Effector memory CD8-positive, alpha-beta T cell (primary cell): Measurements from ENCODE around the gene ZNF319.

Experiments
- ATAC-seq: fragments of 150-1000 bp; cut with Tn5 transposase; replicated peaks from 2 replicates; pipeline ENCODE4 v1.10.0; 2021; ENCODE audit warnings: mild to moderate bottlenecking, moderate library complexity
- DNase-seq, 3 experiments: peaks; one replicate each; pipeline ENCODE4 v3.0.0; 2021
- H3K27ac Mint-ChIP-seq, 2 donors: one replicate each; pipeline ENCODE4 v1.8.0; 2022; ENCODE audit warnings: mild to moderate bottlenecking in 2 of 2, mixed read lengths in 2 of 2, moderate library complexity in 2 of 2
- H3K27me3 Mint-ChIP-seq, 2 donors: one replicate each; pipeline ENCODE4 v1.8.0; 2022; ENCODE audit warnings: mixed read lengths in 2 of 2
- H3K36me3 Mint-ChIP-seq: one replicate; pipeline ENCODE4 v1.8.0; 2022; ENCODE audit warnings: mild to moderate bottlenecking, moderate library complexity, mixed read lengths; ENCODE audit not compliant: insufficient read depth
- H3K4me1 Mint-ChIP-seq, 2 donors: one replicate each; pipeline ENCODE4 v1.8.0; 2022; ENCODE audit warnings: low read depth in 2 of 2, mixed read lengths in 2 of 2
- H3K4me3 Mint-ChIP-seq, 2 donors: one replicate each; pipeline ENCODE4 v1.8.0; 2022; ENCODE audit warnings: mild to moderate bottlenecking in 2 of 2, mixed read lengths in 2 of 2, moderate library complexity in 2 of 2
- H3K9me3 Mint-ChIP-seq, 2 donors: one replicate each; pipeline ENCODE4 v1.8.0; 2022; ENCODE audit warnings: mixed read lengths in 2 of 2

Gene ZNF319

GRCh38 chr16:58042001-58042885 is 41.8 kb upstream of the ZNF319 start:
- ATAC-seq: no peak
- no peak for DNase-seq
- Mint-ChIP-seq H3K9me3 (no peaks in the 10 kb centered on the region), H3K36me3 (no peaks in the 10 kb centered on the region), H3K4me3 (no peak overlapping the region), H3K4me1 (no peaks in the 10 kb centered on the region), H3K27me3 (no peaks in the 10 kb centered on the region), H3K27ac (no peak overlapping the region)

- ATAC-seq (no peak), DNase-seq (no peak)
- no peaks in the 10 kb centered on the region for H3K9me3 Mint-ChIP-seq
- H3K4me3 Mint-ChIP-seq: no peak overlapping the region
- no peak overlapping the region for H3K27ac Mint-ChIP-seq
- no peaks in the 10 kb centered on the region for H3K4me1 Mint-ChIP-seq
- H3K36me3 Mint-ChIP-seq: no peaks in the 10 kb centered on the region
- no peaks in the 10 kb centered on the region for H3K27me3 Mint-ChIP-seq
Observed at GRCh38 chr16:58041628-58041955, 41.1 kb upstream of the ZNF319 start.

- H3K9me3 Mint-ChIP-seq: no peaks in the 10 kb centered on the region
- H3K4me3 Mint-ChIP-seq: no peak overlapping the region
- H3K36me3 Mint-ChIP-seq: no peaks in the 10 kb centered on the region
- no peaks in the 10 kb centered on the region for H3K4me1 Mint-ChIP-seq
- no peak for ATAC-seq
- no peaks in the 10 kb centered on the region for H3K27me3 Mint-ChIP-seq
- DNase-seq: no peak
- H3K27ac Mint-ChIP-seq: no peak overlapping the region
Observed at GRCh38 chr16:58040945-58041627, 40.6 kb upstream of the ZNF319 start.

- DNase-seq (no peak), ATAC-seq (no peak)
- Mint-ChIP-seq H3K27ac (no peak overlapping the region), H3K4me3 (no peak overlapping the region), H3K36me3 (no peaks in the 10 kb centered on the region), H3K27me3 (no peaks in the 10 kb centered on the region), H3K9me3 (no peaks in the 10 kb centered on the region), H3K4me1 (no peaks in the 10 kb centered on the region)
Observed at GRCh38 chr16:58040496-58040846, 40.0 kb upstream of the ZNF319 start.

GRCh38 chr16:58039829-58040495 is 39.5 kb upstream of the ZNF319 start:
- H3K4me3 Mint-ChIP-seq: no peak overlapping the region
- H3K27ac Mint-ChIP-seq: no peak overlapping the region
- ATAC-seq: no peak
- no peaks in the 10 kb centered on the region for H3K9me3 Mint-ChIP-seq
- DNase-seq: no peak
- H3K4me1 Mint-ChIP-seq: no peaks in the 10 kb centered on the region
- no peaks in the 10 kb centered on the region for H3K27me3 Mint-ChIP-seq
- no peaks in the 10 kb centered on the region for H3K36me3 Mint-ChIP-seq

- no peak overlapping the region for H3K4me3 Mint-ChIP-seq
- H3K27ac Mint-ChIP-seq: no peak overlapping the region
- H3K9me3 Mint-ChIP-seq: no peaks in the 10 kb centered on the region
- no peaks in the 10 kb centered on the region for H3K36me3 Mint-ChIP-seq
- ATAC-seq: no peak
- no peaks in the 10 kb centered on the region for H3K4me1 Mint-ChIP-seq
- no peak for DNase-seq
- H3K27me3 Mint-ChIP-seq: no peaks in the 10 kb centered on the region
Observed at GRCh38 chr16:58038219-58038641, 37.8 kb upstream of the ZNF319 start.

GRCh38 chr16:58037365-58038057 is 37.0 kb upstream of the ZNF319 start:
- H3K4me3 Mint-ChIP-seq: no peak overlapping the region
- ATAC-seq (no peak), DNase-seq (no peak)
- H3K36me3 Mint-ChIP-seq: no peaks in the 10 kb centered on the region
- H3K27me3 Mint-ChIP-seq: no peaks in the 10 kb centered on the region
- no peaks in the 10 kb centered on the region for H3K4me1 Mint-ChIP-seq
- H3K27ac Mint-ChIP-seq: no peak overlapping the region
- H3K9me3 Mint-ChIP-seq: no peaks in the 10 kb centered on the region

GRCh38 chr16:58036943-58037342 is 36.5 kb upstream of the ZNF319 start:
- Mint-ChIP-seq H3K9me3 (no peaks in the 10 kb centered on the region), H3K36me3 (no peaks in the 10 kb centered on the region), H3K27ac (no peak overlapping the region), H3K4me3 (no peak overlapping the region), H3K27me3 (no peaks in the 10 kb centered on the region), H3K4me1 (no peaks in the 10 kb centered on the region)
- no peak for ATAC-seq
- DNase-seq: no peak

GRCh38 chr16:58035356-58036170 is 35.1 kb upstream of the ZNF319 start:
- DNase-seq (no peak), ATAC-seq (no peak)
- Mint-ChIP-seq H3K36me3 (no peaks in the 10 kb centered on the region), H3K27me3 (no peaks in the 10 kb centered on the region), H3K4me3 (no peak overlapping the region), H3K9me3 (no peaks in the 10 kb centered on the region), H3K4me1 (no peaks in the 10 kb centered on the region), H3K27ac (no peak overlapping the region)

- Mint-ChIP-seq H3K36me3 (no peaks in the 10 kb centered on the region), H3K27ac (no peak overlapping the region), H3K4me3 (no peak overlapping the region), H3K27me3 (peaks cover 0 to 2% of the 10 kb centered on the region in 2 donors), H3K9me3 (no peaks in the 10 kb centered on the region), H3K4me1 (peaks cover 0 to under 1% of the 10 kb centered on the region in 2 donors)
- ATAC-seq: no peak
- DNase-seq: no peak
Observed at GRCh38 chr16:58034774-58035173, 34.3 kb upstream of the ZNF319 start.

GRCh38 chr16:58034128-58034685 is 33.7 kb upstream of the ZNF319 start:
- DNase-seq: no peak
- peaks cover 0 to 2% of the 10 kb centered on the region in 2 donors for H3K4me1 Mint-ChIP-seq
- H3K9me3 Mint-ChIP-seq: no peaks in the 10 kb centered on the region
- H3K27me3 Mint-ChIP-seq: peaks cover 0 to 8% of the 10 kb centered on the region in 2 donors
- H3K4me3 Mint-ChIP-seq: no peak overlapping the region
- H3K36me3 Mint-ChIP-seq: no peaks in the 10 kb centered on the region
- no peak overlapping the region for H3K27ac Mint-ChIP-seq
- no peak for ATAC-seq

- no peaks in the 10 kb centered on the region for H3K36me3 Mint-ChIP-seq
- H3K27ac Mint-ChIP-seq: no peak overlapping the region
- H3K4me1 Mint-ChIP-seq: peaks cover 0 to 6% of the 10 kb centered on the region in 2 donors
- DNase-seq: no peak
- peaks cover 13 to 19% of the 10 kb centered on the region in 2 donors for H3K27me3 Mint-ChIP-seq
- ATAC-seq: no peak
- no peaks in the 10 kb centered on the region for H3K9me3 Mint-ChIP-seq
- H3K4me3 Mint-ChIP-seq: no peak overlapping the region
Observed at GRCh38 chr16:58032710-58033293, 32.3 kb upstream of the ZNF319 start.
